HG02870 (cell line): ENCODE measurements around the gene HCRT.
"Not testable (repeated sequence)": the region's sequence is repeated elsewhere in the genome, so short reads cannot be mapped to it uniquely, and the experiment has no call there.

Source experiments
- ATAC-seq: cut with Tn5 transposase; IDR thresholded peaks from one replicate; pipeline ENCODE4 v1.9.1; 2021; ENCODE audit warnings: mild to moderate bottlenecking, moderate library complexity; ENCODE audit not compliant: unreplicated experiment

HCRT gene

GRCh38 chr17:42184713-42185620, at the start of gene HCRT:
Gene HCRT, minus strand, starts transcription at chr17:42185452. Its CDS starts 87 bp downstream, at chr17:42185365.
- no peak for ATAC-seq

- no peak for ATAC-seq
These were observed 48.7 kb upstream of the HCRT start for GRCh38 chr17:42233994-42234393.

GRCh38 chr17:42233156-42233555, 47.9 kb upstream of the HCRT start:
- ATAC-seq: no peak

GRCh38 chr17:42230225-42230624, 45.0 kb upstream of the HCRT start:
- ATAC-seq: no peak

- ATAC-seq: no peak
These were observed 42.8 kb upstream of the HCRT start for GRCh38 chr17:42227849-42228700.

- no peak for ATAC-seq
These were observed 40.4 kb upstream of the HCRT start for GRCh38 chr17:42225646-42226045.

- ATAC-seq: no peak
These were observed 39.4 kb upstream of the HCRT start for GRCh38 chr17:42224651-42225050.

GRCh38 chr17:42221886-42222745, 36.9 kb upstream of the HCRT start:
- no peak for ATAC-seq

- ATAC-seq: not testable (repeated sequence)
These were observed 34.0 kb upstream of the HCRT start for GRCh38 chr17:42219280-42219679.

GRCh38 chr17:42214156-42214555, 28.9 kb upstream of the HCRT start:
- no peak for ATAC-seq

- ATAC-seq: no peak
These were observed 27.1 kb upstream of the HCRT start for GRCh38 chr17:42212382-42212781.

GRCh38 chr17:42211921-42212341, 26.7 kb upstream of the HCRT start:
- not testable (repeated sequence) for ATAC-seq

- ATAC-seq: no peak
These were observed 24.8 kb upstream of the HCRT start for GRCh38 chr17:42210046-42210445.

- ATAC-seq: not testable (repeated sequence)
These were observed 20.9 kb upstream of the HCRT start for GRCh38 chr17:42206153-42206612.

GRCh38 chr17:42203354-42203753, 18.1 kb upstream of the HCRT start:
- no peak for ATAC-seq

- no peak for ATAC-seq
These were observed 17.4 kb upstream of the HCRT start for GRCh38 chr17:42202696-42203095.

GRCh38 chr17:42202159-42202558, 16.9 kb upstream of the HCRT start:
- no peak for ATAC-seq

GRCh38 chr17:42201458-42201772, 16.2 kb upstream of the HCRT start:
- ATAC-seq: no peak

GRCh38 chr17:42200706-42201457, 15.6 kb upstream of the HCRT start:
- ATAC-seq: no peak

GRCh38 chr17:42199416-42200011, 14.3 kb upstream of the HCRT start:
- ATAC-seq: no peak
